Trophoblast cell (in vitro differentiated cells and primary cell): ENCODE results near the gene PLCL1.

Experiments
- DNase-seq, 2 donors: peaks; one replicate each; pipeline ENCODE4 v3.0.0-alpha.2; 2016
- H2AFZ ChIP-seq: 2 replicates; pipeline ENCODE4 v1.6.1; 2013; ENCODE audit warnings: low read length, moderate library complexity, mild to moderate bottlenecking; ENCODE audit not compliant: insufficient read depth, poor library complexity
- H2AK5ac ChIP-seq: 2 replicates; pipeline ENCODE4 v1.6.1; 2013; ENCODE audit warnings: mild to moderate bottlenecking, low read length
- H2BK120ac ChIP-seq: 2 replicates; pipeline ENCODE4 v1.6.1; 2013; ENCODE audit warnings: low read length, mild to moderate bottlenecking, moderate library complexity; ENCODE audit not compliant: insufficient read depth, poor library complexity
- H2BK12ac ChIP-seq: 2 replicates; pipeline ENCODE4 v1.6.1; 2013; ENCODE audit warnings: mild to moderate bottlenecking, low read length, moderate library complexity
- H2BK5ac ChIP-seq: 2 replicates; pipeline ENCODE4 v1.6.1; 2013; ENCODE audit warnings: low read length, low read depth, moderate library complexity, mild to moderate bottlenecking; ENCODE audit not compliant: poor library complexity
- H3K14ac ChIP-seq: 2 replicates; pipeline ENCODE4 v1.6.1; 2013; ENCODE audit warnings: mild to moderate bottlenecking, low read length
- H3K18ac ChIP-seq: 2 replicates; pipeline ENCODE4 v1.6.1; 2013; ENCODE audit warnings: mild to moderate bottlenecking, low read length
- H3K23ac ChIP-seq: 2 replicates; pipeline ENCODE4 v1.6.1; 2013; ENCODE audit warnings: low read length
- H3K27ac ChIP-seq: 2 replicates; pipeline ENCODE4 v1.5.1; 2013; ENCODE audit warnings: low read depth, mild to moderate bottlenecking, inconsistent platforms, low read length, moderate library complexity
- H3K27me3 ChIP-seq: 2 replicates; pipeline ENCODE4 v1.6.1; 2013; ENCODE audit warnings: inconsistent platforms, mild to moderate bottlenecking, low read length, moderate library complexity; ENCODE audit not compliant: insufficient read depth
- H3K36me3 ChIP-seq, 2 experiments: 1 replicate in 1 of 2; 2 replicates in 1 of 2; pipeline ENCODE4 v1.6.1; 2013; ENCODE audit warnings: low read length in 2 of 2, mild to moderate bottlenecking in 2 of 2, moderate library complexity in 1 of 2; ENCODE audit not compliant: insufficient read depth in 2 of 2, control insufficient read depth in 1 of 2
- H3K4ac ChIP-seq: 2 replicates; pipeline ENCODE4 v1.6.1; 2013; ENCODE audit warnings: low read depth, mild to moderate bottlenecking, low read length, moderate library complexity
- H3K4me1 ChIP-seq, 2 experiments: 1 replicate in 1 of 2; 2 replicates in 1 of 2; pipeline ENCODE4 v1.6.1; 2013; ENCODE audit warnings: low read length in 2 of 2, mild to moderate bottlenecking in 2 of 2, moderate library complexity in 1 of 2; ENCODE audit not compliant: insufficient read depth in 2 of 2, control insufficient read depth in 1 of 2
- H3K4me2 ChIP-seq: 2 replicates; pipeline ENCODE4 v1.6.1; 2013; ENCODE audit warnings: inconsistent platforms, mild to moderate bottlenecking, low read length, moderate library complexity
- H3K4me3 ChIP-seq: 2 replicates; pipeline ENCODE4 v1.5.1; 2013; ENCODE audit warnings: mild to moderate bottlenecking, low read depth, low read length, inconsistent platforms
- H3K79me1 ChIP-seq: one replicate; pipeline ENCODE4 v1.6.1; 2013; ENCODE audit warnings: low read length
- H3K79me2 ChIP-seq: 2 replicates; pipeline ENCODE4 v1.6.1; 2013; ENCODE audit warnings: low read length, mild to moderate bottlenecking; ENCODE audit not compliant: control insufficient read depth, insufficient read depth, poor library complexity
- H3K9ac ChIP-seq: 2 replicates; pipeline ENCODE4 v1.6.1; 2013; ENCODE audit warnings: mild to moderate bottlenecking, low read length
- H3K9me3 ChIP-seq: 2 replicates; pipeline ENCODE4 v1.6.1; 2013; ENCODE audit warnings: low read depth, mild to moderate bottlenecking, control low read depth, inconsistent platforms, low read length; ENCODE audit not compliant: insufficient read depth
- H4K12ac ChIP-seq: 2 replicates; pipeline ENCODE4 v1.6.1; 2013; ENCODE audit warnings: low read depth, mild to moderate bottlenecking, low read length, moderate library complexity
- H4K8ac ChIP-seq: 2 replicates; pipeline ENCODE4 v1.6.1; 2013; ENCODE audit warnings: low read depth, mild to moderate bottlenecking, low read length, moderate library complexity
- H4K91ac ChIP-seq: one replicate; pipeline ENCODE4 v1.6.1; 2013; ENCODE audit warnings: low read depth, mild to moderate bottlenecking, low read length, moderate library complexity
- WGBS: extraction: QIAGEN DNeasy Blood & Tissue Kit; methylation state at CpG from one replicate; pipeline ENCODE4 v1.1.7; 2013; ENCODE audit warnings: missing lambda C conversion rate; ENCODE audit not compliant: insufficient read length, insufficient coverage; ENCODE audit errors: extremely low coverage; 5-methylcytosine and 5-hydroxymethylcytosine counted together

Gene PLCL1

GRCh38 chr2:198097630-198098029 lies 293.2 kb downstream of the PLCL1 start:
- H4K12ac ChIP-seq, result no peak overlapping the region
- no peak overlapping the region for H3K4ac ChIP-seq
- no peak overlapping the region for H4K8ac ChIP-seq
- no peak overlapping the region for H3K27ac ChIP-seq
- H3K4me3 ChIP-seq, result no peak overlapping the region
- no peak overlapping the region for H3K18ac ChIP-seq
- H2BK12ac ChIP-seq, result no peak overlapping the region
- no peak overlapping the region for H3K9ac ChIP-seq
- no peak overlapping the region for H3K4me2 ChIP-seq
- H2BK5ac ChIP-seq, result no peak overlapping the region
- H3K27me3 ChIP-seq, result no peaks in the 10 kb centered on the region
- no peak overlapping the region for H2AFZ ChIP-seq
- H2AK5ac ChIP-seq, result no peak overlapping the region
- H3K79me1 ChIP-seq, result no peaks in the 10 kb centered on the region
- no peak overlapping the region for H3K23ac ChIP-seq
- no peaks in the 10 kb centered on the region for H3K36me3 ChIP-seq
- no peaks in the 10 kb centered on the region for H3K4me1 ChIP-seq
- no peak overlapping the region for H4K91ac ChIP-seq
- no peaks in the 10 kb centered on the region for H3K79me2 ChIP-seq
- no CpG with 5 or more reads among the region's 3 CpGs for WGBS
- H3K14ac ChIP-seq, result no peak overlapping the region
- no peaks in the 10 kb centered on the region for H3K9me3 ChIP-seq
- no peak for DNase-seq
- no peak overlapping the region for H2BK120ac ChIP-seq

DNA sequence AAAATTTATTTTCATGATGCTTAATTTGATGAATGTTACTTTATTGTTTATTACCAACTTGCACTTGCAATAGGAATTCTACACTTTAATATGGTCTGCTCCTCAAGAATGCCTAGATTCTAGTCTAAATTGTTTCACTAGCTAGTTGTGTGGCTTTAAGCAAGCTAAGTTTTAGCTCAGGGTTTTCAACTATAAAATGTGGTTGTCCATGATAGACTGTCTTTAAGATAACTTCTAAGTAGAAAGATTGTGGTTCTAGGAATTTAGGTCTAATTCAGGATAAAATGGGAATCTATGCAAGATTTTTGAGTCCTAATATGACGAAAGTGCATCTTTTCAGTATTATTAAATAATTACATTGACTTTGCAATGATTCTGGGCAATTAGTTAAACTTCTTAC lies 294.0 kb downstream of the PLCL1 start:
- Histone ChIP-seq H3K27me3 (no peaks in the 10 kb centered on the region), H4K12ac (no peak overlapping the region), H2BK5ac (no peak overlapping the region), H3K79me1 (no peaks in the 10 kb centered on the region), H3K4ac (no peak overlapping the region), H2AFZ (no peak overlapping the region), H3K36me3 (no peaks in the 10 kb centered on the region), H2BK12ac (no peak overlapping the region), H3K79me2 (no peaks in the 10 kb centered on the region), H3K14ac (no peak overlapping the region), H3K9me3 (no peaks in the 10 kb centered on the region), H3K9ac (no peak overlapping the region), H3K4me2 (no peak overlapping the region), H4K91ac (no peak overlapping the region), H4K8ac (no peak overlapping the region), H2AK5ac (no peak overlapping the region), H3K27ac (no peak overlapping the region), H3K4me1 (no peaks in the 10 kb centered on the region), H2BK120ac (no peak overlapping the region), H3K18ac (no peak overlapping the region), H3K4me3 (no peak overlapping the region), H3K23ac (no peak overlapping the region)
- WGBS, result no CpG with 5 or more reads among the region's 1 CpG
- DNase-seq, result no peak

- H3K79me2 ChIP-seq, result no peaks in the 10 kb centered on the region
- no peak overlapping the region for H2BK12ac ChIP-seq
- no peak overlapping the region for H3K4me3 ChIP-seq
- no CpG with 5 or more reads among the region's 6 CpGs for WGBS
- H4K91ac ChIP-seq, result no peak overlapping the region
- no peak overlapping the region for H3K4ac ChIP-seq
- no peak overlapping the region for H3K4me2 ChIP-seq
- H3K27ac ChIP-seq, result no peak overlapping the region
- H3K9me3 ChIP-seq, result no peaks in the 10 kb centered on the region
- no peak overlapping the region for H2AK5ac ChIP-seq
- H3K79me1 ChIP-seq, result no peaks in the 10 kb centered on the region
- no peak overlapping the region for H2BK5ac ChIP-seq
- no peak overlapping the region for H3K18ac ChIP-seq
- H4K8ac ChIP-seq, result no peak overlapping the region
- no peak overlapping the region for H2AFZ ChIP-seq
- H3K36me3 ChIP-seq, result no peaks in the 10 kb centered on the region
- no peaks in the 10 kb centered on the region for H3K4me1 ChIP-seq
- DNase-seq, result no peak
- no peak overlapping the region for H3K9ac ChIP-seq
- no peak overlapping the region for H3K14ac ChIP-seq
- no peak overlapping the region for H2BK120ac ChIP-seq
- no peaks in the 10 kb centered on the region for H3K27me3 ChIP-seq
- no peak overlapping the region for H3K23ac ChIP-seq
- no peak overlapping the region for H4K12ac ChIP-seq
Measured at GRCh38 chr2:198098918-198099317, 294.5 kb downstream of the PLCL1 start.

DNA sequence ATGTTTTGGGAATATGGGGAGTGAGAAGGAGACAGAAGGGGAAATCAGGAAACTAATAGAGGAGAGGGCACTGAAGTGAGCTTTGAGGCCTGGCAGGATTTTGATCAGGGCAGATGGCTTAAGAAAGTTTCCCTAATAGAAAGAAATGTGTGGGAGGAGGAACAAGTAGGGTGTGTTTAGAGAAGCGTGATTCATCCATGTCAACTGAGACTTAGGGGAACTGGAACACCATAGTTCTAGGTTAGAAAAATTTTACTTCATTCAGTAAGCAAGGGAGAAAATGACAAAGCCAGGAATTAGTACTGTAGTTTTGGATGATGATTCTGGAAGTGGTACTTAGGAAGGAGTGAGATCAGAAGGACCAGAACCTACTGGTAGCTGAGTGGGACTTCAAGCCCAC lies 296.0 kb downstream of the PLCL1 start:
- no peak for DNase-seq
- no peak overlapping the region for H4K12ac ChIP-seq
- no peak overlapping the region for H3K14ac ChIP-seq
- no peak overlapping the region for H3K23ac ChIP-seq
- H2BK5ac ChIP-seq, result no peak overlapping the region
- H2BK12ac ChIP-seq, result no peak overlapping the region
- no peaks in the 10 kb centered on the region for H3K79me1 ChIP-seq
- WGBS, result no CpG with 5 or more reads among the region's 1 CpG
- no peak overlapping the region for H3K9ac ChIP-seq
- H4K91ac ChIP-seq, result no peak overlapping the region
- no peak overlapping the region for H3K4me3 ChIP-seq
- no peaks in the 10 kb centered on the region for H3K36me3 ChIP-seq
- H3K4me2 ChIP-seq, result no peak overlapping the region
- H4K8ac ChIP-seq, result no peak overlapping the region
- H3K27me3 ChIP-seq, result no peaks in the 10 kb centered on the region
- H2BK120ac ChIP-seq, result no peak overlapping the region
- no peak overlapping the region for H3K4ac ChIP-seq
- H2AFZ ChIP-seq, result no peak overlapping the region
- H3K79me2 ChIP-seq, result no peaks in the 10 kb centered on the region
- no peak overlapping the region for H3K18ac ChIP-seq
- no peak overlapping the region for H3K27ac ChIP-seq
- H3K9me3 ChIP-seq, result no peaks in the 10 kb centered on the region
- no peaks in the 10 kb centered on the region for H3K4me1 ChIP-seq
- no peak overlapping the region for H2AK5ac ChIP-seq
